NT2/D1 (cell line): ENCODE data around the gene METTL26.

Experiments
- DNase-seq: peaks from one replicate; pipeline ENCODE4 v3.0.0-alpha.2; 2011; ENCODE audit warnings: low read depth, low spot score
- H3K27me3 ChIP-seq: 2 replicates; pipeline ENCODE4 v1.6.0; 2011; ENCODE audit warnings: mild to moderate bottlenecking; ENCODE audit not compliant: insufficient read length, insufficient read depth
- H3K36me3 ChIP-seq: 2 replicates; pipeline ENCODE4 v1.6.1; 2011; ENCODE audit warnings: mild to moderate bottlenecking, low read length, mixed read lengths; ENCODE audit not compliant: insufficient read depth, insufficient read length
- H3K4me1 ChIP-seq: 2 replicates; pipeline ENCODE4 v1.5.1; 2011; ENCODE audit not compliant: insufficient read depth, insufficient read length
- H3K4me3 ChIP-seq: 2 replicates; pipeline ENCODE4 v1.5.1; 2011; ENCODE audit warnings: low read depth; ENCODE audit not compliant: insufficient read length
- H3K9ac ChIP-seq: 2 replicates; pipeline ENCODE4 v1.6.0; 2011; ENCODE audit warnings: low read depth; ENCODE audit not compliant: insufficient read length
- H3K9me3 ChIP-seq: 2 replicates; pipeline ENCODE4 v1.5.1; 2011; ENCODE audit warnings: mild to moderate bottlenecking, low read length; ENCODE audit not compliant: insufficient read depth
- SUZ12 ChIP-seq: IDR thresholded peaks from 2 replicates; pipeline ENCODE4 v1.6.1; 2011; ENCODE audit not compliant: insufficient read length, insufficient read depth; ENCODE audit errors: extremely low read depth
- YY1 ChIP-seq: IDR thresholded peaks from 2 replicates; pipeline ENCODE4 v1.6.1; 2011; ENCODE audit not compliant: insufficient read length, insufficient read depth
- ZNF274 ChIP-seq: IDR thresholded peaks from 2 replicates; pipeline ENCODE4 v1.6.1; 2011; ENCODE audit warnings: mild to moderate bottlenecking, low read depth, low read length

Gene METTL26

GRCh38 chr16:588889-589657 is 47.0 kb downstream of the METTL26 start:
- Histone ChIP-seq H3K27me3 (peaks cover 60% of the 10 kb centered on the region), H3K9me3 (no peaks in the 10 kb centered on the region), H3K9ac (peak overlapping the region; percentile 96), H3K36me3 (peaks cover 23% of the 10 kb centered on the region), H3K4me3 (peak overlapping the region; percentile 97), H3K4me1 (peaks cover 22% of the 10 kb centered on the region)
- TF ChIP-seq ZNF274 (no peak), SUZ12 (no peak), YY1 (no peak)
- DNase-seq, result peak; percentile 93

GRCh38 chr16:588639-588888 is 47.5 kb downstream of the METTL26 start:
- H3K27me3 ChIP-seq, result peaks cover 55% of the 10 kb centered on the region
- no peaks in the 10 kb centered on the region for H3K9me3 ChIP-seq
- TF ChIP-seq YY1 (no peak), ZNF274 (no peak), SUZ12 (no peak)
- no peak for DNase-seq
- peak overlapping the region; percentile 97 for H3K4me3 ChIP-seq
- peaks cover 22% of the 10 kb centered on the region for H3K4me1 ChIP-seq
- peaks cover 22% of the 10 kb centered on the region for H3K36me3 ChIP-seq
- peak overlapping the region; percentile 96 for H3K9ac ChIP-seq

- peaks cover 38% of the 10 kb centered on the region for H3K27me3 ChIP-seq
- no peaks in the 10 kb centered on the region for H3K9me3 ChIP-seq
- peaks cover 21% of the 10 kb centered on the region for H3K4me1 ChIP-seq
- no peak overlapping the region for H3K4me3 ChIP-seq
- H3K9ac ChIP-seq, result peak overlapping the region; percentile 56
- H3K36me3 ChIP-seq, result peaks cover 14% of the 10 kb centered on the region
- no peak for TF ChIP-seq SUZ12
- no peak for DNase-seq
These were observed 49.2 kb downstream of the METTL26 start for GRCh38 chr16:586645-587590.

GRCh38 chr16:586047-586644 is 50.0 kb downstream of the METTL26 start:
- no peak overlapping the region for H3K9ac ChIP-seq
- H3K9me3 ChIP-seq, result no peaks in the 10 kb centered on the region
- no peak for DNase-seq
- H3K36me3 ChIP-seq, result peaks cover 14% of the 10 kb centered on the region
- peaks cover 30% of the 10 kb centered on the region for H3K27me3 ChIP-seq
- no peak overlapping the region for H3K4me3 ChIP-seq
- H3K4me1 ChIP-seq, result peaks cover 20% of the 10 kb centered on the region
- TF ChIP-seq SUZ12, result no peak
- no peak for TF ChIP-seq YY1
- no peak for TF ChIP-seq ZNF274

GRCh38 chr16:585351-585750 is 50.8 kb downstream of the METTL26 start:
- Histone ChIP-seq H3K4me3 (no peak overlapping the region), H3K9ac (peak overlapping the region; percentile 16), H3K4me1 (peaks cover 20% of the 10 kb centered on the region), H3K36me3 (peaks cover 20% of the 10 kb centered on the region), H3K9me3 (no peaks in the 10 kb centered on the region), H3K27me3 (peaks cover 22% of the 10 kb centered on the region)
- no peak for DNase-seq
- no peak for TF ChIP-seq YY1
- TF ChIP-seq SUZ12, result no peak
- TF ChIP-seq ZNF274, result no peak
